Caco-2 (cell line): ENCODE results near the gene UBE2E3. TPM values are rescaled to one million over a fixed set of nuclear protein-coding genes. Genes with fewer than 3 reads are reported as not detected.

Experiments
- BruUV-seq: library from RNA; stranded (reverse); fragments of 400-500 nt; replicated peaks from 2 replicates; lab custom pipeline; 2021; lab: Mats Ljungman, UMichigan
- CTCF ChIA-PET: fragments of 300-600 bp; sonication (Branson Sonifier 250); formaldehyde crosslinking; loops from one replicate; lab custom pipeline; 2022; ENCODE audit warnings: antibody characterized with exemption; lab: Charles Lee
- POLR2A ChIA-PET: fragments of 300-600 bp; sonication (Branson Sonifier 250); formaldehyde crosslinking; loops from one replicate; lab custom pipeline; 2022; ENCODE audit warnings: antibody characterized with exemption; lab: Charles Lee
- DNase-seq, 2 experiments: peaks; one replicate each; pipeline versions ENCODE4 v3.0.0 to v3.0.0-alpha.2; 2020 to 2022
- H3K27me3 ChIP-seq: replicated peaks from 2 replicates; pipeline ENCODE4 v1.6.0; 2011; ENCODE audit warnings: low read length; ENCODE audit not compliant: control insufficient read depth, insufficient read depth
- H3K36me3 ChIP-seq: 2 replicates; pipeline ENCODE4 v1.5.1; 2011; ENCODE audit warnings: low read length; ENCODE audit not compliant: control insufficient read depth, insufficient read depth
- H3K4me1 ChIP-seq: fragments of 250-450 bp; sonication (Bioruptor Pico); 2 replicates; pipeline ENCODE4 v1.5.1; 2020; ENCODE audit warnings: mild to moderate bottlenecking
- H3K4me3 ChIP-seq: 2 replicates; pipeline ENCODE4 v1.5.1; 2011; ENCODE audit warnings: low read depth, mild to moderate bottlenecking, control low read depth, low read length
- H3K9me3 ChIP-seq: fragments of 250-450 bp; sonication (Bioruptor Pico); 2 replicates; pipeline ENCODE4 v1.5.1; 2020; ENCODE audit warnings: mild to moderate bottlenecking, moderate library complexity
- H3K27ac Mint-ChIP-seq: one replicate; pipeline ENCODE4 v1.8.0; 2022; ENCODE audit warnings: mixed read lengths; ENCODE audit not compliant: unreplicated experiment
- H3K27me3 Mint-ChIP-seq: one replicate; pipeline ENCODE4 v1.8.0; 2022; ENCODE audit warnings: mixed read lengths; ENCODE audit not compliant: insufficient read depth, unreplicated experiment
- H3K36me3 Mint-ChIP-seq: one replicate; pipeline ENCODE4 v1.8.0; 2022; ENCODE audit warnings: mild to moderate bottlenecking, mixed read lengths; ENCODE audit not compliant: insufficient read depth, unreplicated experiment
- H3K4me1 Mint-ChIP-seq: one replicate; pipeline ENCODE4 v1.8.0; 2022; ENCODE audit warnings: low read depth, mixed read lengths; ENCODE audit not compliant: unreplicated experiment
- H3K4me3 Mint-ChIP-seq: one replicate; pipeline ENCODE4 v1.8.0; 2022; ENCODE audit warnings: mild to moderate bottlenecking, moderate library complexity, mixed read lengths; ENCODE audit not compliant: unreplicated experiment
- H3K9me3 Mint-ChIP-seq: one replicate; pipeline ENCODE4 v1.8.0; 2022; ENCODE audit warnings: mixed read lengths; ENCODE audit not compliant: unreplicated experiment
- intact Hi-C: fragments of 100-400 bp; cut with micrococcal nuclease; formaldehyde crosslinking; loops from one replicate; pipeline ENCODE4 v1.10.0; 2022; ENCODE audit not compliant: unreplicated experiment
- total RNA-seq: library from RNA; stranded (reverse); gene quantifications from 2 replicates; pipeline ENCODE4 v1.2.3, GENCODE V29; 2022
- TF ChIP-seq, protein P1 (sequence below), 2 experiments: fragments of 200-600 bp in 1 of 2; IDR thresholded peaks; 1 replicate in 1 of 2; 2 replicates in 1 of 2; pipeline versions ENCODE4 v1.5.1 to v1.8.0; 2011 to 2022; ENCODE audit warnings: antibody characterized with exemption in 1 of 2, control low read depth in 1 of 2, inconsistent platforms in 1 of 2, low read depth in 1 of 2, low read length in 1 of 2, mild to moderate bottlenecking in 1 of 2, moderate library complexity in 1 of 2; ENCODE audit not compliant: insufficient read depth in 1 of 2, severe bottlenecking in 1 of 2, unreplicated experiment in 1 of 2

Gene UBE2E3
- total RNA-seq, 1 experiment from 2014 or later: 9.0 TPM

DNA sequence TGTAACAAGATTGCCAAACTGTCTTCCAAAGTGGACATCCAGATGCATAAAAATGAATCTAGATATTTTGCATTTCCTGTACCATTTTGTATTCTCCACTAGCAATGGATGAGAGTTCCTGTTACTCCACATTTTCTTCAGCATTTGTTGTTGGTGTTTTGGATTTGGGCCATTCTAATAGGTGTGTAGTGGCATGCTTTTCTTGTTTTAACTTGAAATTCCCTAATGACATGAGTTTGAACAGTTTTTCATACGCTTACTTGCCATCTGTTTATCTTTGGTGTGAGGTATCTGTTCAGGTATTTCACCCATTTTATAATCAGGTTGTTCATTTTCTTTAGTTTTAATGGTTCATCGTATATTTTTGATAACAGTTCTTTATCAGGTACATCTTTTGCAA, 73.9 kb downstream of the UBE2E3 start:
- Histone ChIP-seq H3K27me3 (no peaks in the 10 kb centered on the region), H3K4me3 (no peak overlapping the region), H3K36me3 (no peaks in the 10 kb centered on the region), H3K4me1 (no peaks in the 10 kb centered on the region), H3K9me3 (no peaks in the 10 kb centered on the region)
- no TSS peak for BruUV-seq
- intact Hi-C loops: no loop called here
- CTCF ChIA-PET: no interaction called here
- Mint-ChIP-seq H3K9me3 (no peaks in the 10 kb centered on the region), H3K27ac (no peak overlapping the region), H3K4me1 (no peaks in the 10 kb centered on the region), H3K4me3 (no peak overlapping the region), H3K36me3 (no peaks in the 10 kb centered on the region), H3K27me3 (peaks cover 7% of the 10 kb centered on the region)
- no peak for DNase-seq
- POLR2A ChIA-PET: no interaction called here
- TF ChIP-seq, protein P1, sequence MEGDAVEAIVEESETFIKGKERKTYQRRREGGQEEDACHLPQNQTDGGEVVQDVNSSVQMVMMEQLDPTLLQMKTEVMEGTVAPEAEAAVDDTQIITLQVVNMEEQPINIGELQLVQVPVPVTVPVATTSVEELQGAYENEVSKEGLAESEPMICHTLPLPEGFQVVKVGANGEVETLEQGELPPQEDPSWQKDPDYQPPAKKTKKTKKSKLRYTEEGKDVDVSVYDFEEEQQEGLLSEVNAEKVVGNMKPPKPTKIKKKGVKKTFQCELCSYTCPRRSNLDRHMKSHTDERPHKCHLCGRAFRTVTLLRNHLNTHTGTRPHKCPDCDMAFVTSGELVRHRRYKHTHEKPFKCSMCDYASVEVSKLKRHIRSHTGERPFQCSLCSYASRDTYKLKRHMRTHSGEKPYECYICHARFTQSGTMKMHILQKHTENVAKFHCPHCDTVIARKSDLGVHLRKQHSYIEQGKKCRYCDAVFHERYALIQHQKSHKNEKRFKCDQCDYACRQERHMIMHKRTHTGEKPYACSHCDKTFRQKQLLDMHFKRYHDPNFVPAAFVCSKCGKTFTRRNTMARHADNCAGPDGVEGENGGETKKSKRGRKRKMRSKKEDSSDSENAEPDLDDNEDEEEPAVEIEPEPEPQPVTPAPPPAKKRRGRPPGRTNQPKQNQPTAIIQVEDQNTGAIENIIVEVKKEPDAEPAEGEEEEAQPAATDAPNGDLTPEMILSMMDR (IDR thresholded peaks at IDR 0.05; ENCODE audit: insufficient read depth in 1 of 2, low read depth in 1 of 2, low read length in 1 of 2, severe bottlenecking in 1 of 2, unreplicated experiment in 1 of 2): no peak

DNA sequence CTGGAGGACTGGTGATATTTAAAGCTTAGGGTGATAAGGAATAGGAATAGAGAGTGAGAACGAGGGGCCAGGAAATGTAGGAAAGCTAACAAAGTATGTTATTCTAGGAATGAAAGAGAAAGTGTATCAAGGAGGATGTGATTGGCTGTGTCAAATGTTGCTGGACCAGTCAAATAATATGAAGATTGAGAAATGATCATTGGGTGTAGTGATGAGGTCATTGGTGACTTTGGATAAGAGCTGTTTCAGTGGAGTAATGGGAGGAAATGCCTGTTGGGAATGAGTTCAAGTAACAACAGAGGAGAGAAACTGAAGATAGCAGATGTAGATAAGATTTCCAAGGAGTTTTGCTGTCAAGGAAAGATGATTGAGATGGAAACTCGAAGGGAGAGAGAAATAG, 74.4 kb downstream of the UBE2E3 start:
- no peaks in the 10 kb centered on the region for H3K9me3 Mint-ChIP-seq
- peaks cover 7% of the 10 kb centered on the region for H3K27me3 Mint-ChIP-seq
- TF ChIP-seq, protein P1 (IDR thresholded peaks at IDR 0.05; ENCODE audit: insufficient read depth in 1 of 2, low read depth in 1 of 2, low read length in 1 of 2, severe bottlenecking in 1 of 2, unreplicated experiment in 1 of 2): no peak
- H3K4me3 ChIP-seq: no peak overlapping the region
- H3K27ac Mint-ChIP-seq: no peak overlapping the region
- H3K4me1 Mint-ChIP-seq: no peaks in the 10 kb centered on the region
- H3K4me3 Mint-ChIP-seq: no peak overlapping the region
- H3K27me3 ChIP-seq: no peaks in the 10 kb centered on the region
- CTCF ChIA-PET: no interaction called here
- POLR2A ChIA-PET: no interaction called here
- H3K36me3 ChIP-seq: no peaks in the 10 kb centered on the region
- DNase-seq: no peak
- H3K36me3 Mint-ChIP-seq: no peaks in the 10 kb centered on the region
- H3K9me3 ChIP-seq: no peaks in the 10 kb centered on the region
- intact Hi-C loops: no loop called here
- H3K4me1 ChIP-seq: no peaks in the 10 kb centered on the region
- no TSS peak for BruUV-seq

DNA sequence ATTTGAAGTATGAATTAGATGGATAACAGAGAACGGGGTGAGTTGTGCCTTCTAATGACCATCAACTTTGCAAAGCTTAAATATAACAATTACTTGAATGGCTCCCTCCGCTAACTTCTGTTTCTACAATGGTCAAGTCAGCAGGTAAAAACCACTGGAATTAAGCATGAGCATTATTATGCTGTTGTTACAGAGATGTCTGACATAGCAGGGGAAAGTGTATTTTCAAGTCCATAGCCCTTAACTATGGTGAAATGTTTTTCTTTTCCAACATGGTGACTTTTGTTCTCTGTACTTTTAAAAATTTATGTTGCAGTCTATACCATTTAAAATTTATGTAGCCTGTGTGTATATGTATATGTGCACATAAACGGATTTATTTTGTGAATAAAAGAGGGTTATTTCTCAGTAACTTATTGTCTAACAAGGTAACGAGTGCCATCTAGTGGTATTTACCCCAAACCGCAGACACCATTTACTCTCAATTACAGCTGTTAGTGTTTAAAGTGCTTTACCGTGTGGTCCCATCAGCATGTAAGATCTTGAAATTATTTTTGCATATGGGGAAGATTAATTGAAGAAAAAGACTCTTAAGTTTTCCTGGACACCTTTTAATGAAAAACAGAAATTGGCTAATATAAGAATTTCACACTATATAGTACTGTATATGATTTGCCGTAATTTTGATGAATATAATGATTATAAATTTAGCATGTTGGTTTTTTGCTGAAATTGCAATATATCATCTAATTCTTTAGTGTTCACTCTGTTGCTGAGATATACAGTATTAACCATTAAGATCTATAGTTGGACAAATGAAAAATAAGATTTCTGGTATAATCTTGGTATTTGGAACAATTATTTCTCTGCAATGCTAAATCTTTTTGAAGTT, 78.2 kb downstream of the UBE2E3 start:
- H3K27me3 Mint-ChIP-seq: peaks cover 2% of the 10 kb centered on the region
- DNase-seq: peak in 1 of 2 experiments; percentile 28
- POLR2A ChIA-PET: no interaction called here

More for the DNA sequence above, 78.2 kb downstream of the UBE2E3 start:
- Histone ChIP-seq H3K9me3 (no peaks in the 10 kb centered on the region), H3K4me3 (no peak overlapping the region), H3K4me1 (no peaks in the 10 kb centered on the region), H3K27me3 (no peaks in the 10 kb centered on the region), H3K36me3 (no peaks in the 10 kb centered on the region)
- TF ChIP-seq, protein P1 (IDR thresholded peaks at IDR 0.05; ENCODE audit: insufficient read depth in 1 of 2, low read depth in 1 of 2, low read length in 1 of 2, severe bottlenecking in 1 of 2, unreplicated experiment in 1 of 2): peak; percentile 57 to 73
- H3K4me3 Mint-ChIP-seq: no peak overlapping the region
- no TSS peak for BruUV-seq
- H3K9me3 Mint-ChIP-seq: no peaks in the 10 kb centered on the region
- intact Hi-C loops: loop anchor here (1.0 to 2.0 kb wide), 3 partner anchors 190 to 934 kb away; no protein-coding TSS in a partner anchor
- no peaks in the 10 kb centered on the region for H3K36me3 Mint-ChIP-seq
- H3K27ac Mint-ChIP-seq: no peak overlapping the region
- CTCF ChIA-PET: interaction anchor here (1.5 to 1.8 kb wide), 2 partner anchors 933 to 934 kb away, joined by 5 to 12 read pairs; no protein-coding TSS in a partner anchor
- H3K4me1 Mint-ChIP-seq: no peaks in the 10 kb centered on the region
